Islet of Langerhans (tissue), 1 donor: ENCODE results near the gene BRINP3.

Experiments
- FAIRE-seq: peaks from one replicate; lab custom pipeline; 2011; peaks lifted over from hg19 to GRCh38; lab: Jason Lieb, UNC

BRINP3 gene

GRCh38 chr1:190104961-190105360 lies 372.7 kb downstream of the BRINP3 start:
- FAIRE-seq: no peak

GRCh38 chr1:190102757-190103326 lies 374.8 kb downstream of the BRINP3 start:
- peak; percentile 78 for FAIRE-seq

- no peak for FAIRE-seq
These were observed 375.9 kb downstream of the BRINP3 start for GRCh38 chr1:190101756-190102155.

DNA sequence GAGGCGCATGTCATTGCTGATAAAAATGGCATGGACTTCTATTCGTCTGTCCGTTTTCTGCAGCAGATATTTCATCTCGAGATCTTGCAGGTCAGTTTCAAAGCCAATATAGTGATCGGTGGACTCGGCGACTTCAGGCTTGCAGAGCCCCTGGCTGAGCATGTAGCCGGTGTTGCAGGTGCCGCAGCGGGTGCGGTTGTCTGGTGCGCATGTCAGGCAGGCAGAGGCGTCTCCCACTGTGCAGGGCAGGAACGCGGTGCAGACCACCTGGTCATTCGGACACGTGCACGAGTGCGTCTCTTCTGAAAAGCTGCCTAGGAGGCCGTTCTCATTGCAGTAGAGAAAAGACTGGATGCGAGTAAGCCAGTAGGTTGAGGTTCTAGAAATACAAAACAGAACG lies 378.9 kb downstream of the BRINP3 start:
- FAIRE-seq: no peak

GRCh38 chr1:190098107-190098506 lies 379.6 kb downstream of the BRINP3 start:
- no peak for FAIRE-seq

- no peak for FAIRE-seq
These were observed 382.1 kb downstream of the BRINP3 start for GRCh38 chr1:190095596-190095995.

DNA sequence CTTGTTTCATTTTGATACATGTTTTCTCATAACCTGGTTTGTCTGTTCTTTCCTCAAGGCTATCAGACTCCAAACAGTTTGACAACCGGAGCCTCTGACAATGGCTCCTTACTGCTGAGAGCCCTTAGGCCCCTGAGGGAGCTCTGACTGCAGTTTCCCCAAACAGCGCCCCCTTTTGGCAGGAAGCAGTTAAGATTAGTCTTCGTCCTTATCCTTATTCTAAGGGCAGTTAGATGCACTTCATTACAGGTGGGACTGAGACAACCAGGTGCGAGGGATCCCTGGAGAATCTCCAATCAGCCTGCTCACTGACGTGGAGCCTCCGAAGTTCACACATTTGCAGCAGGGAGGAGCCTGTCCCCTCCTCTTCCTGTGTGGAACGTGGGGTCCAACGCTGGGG lies 393.1 kb downstream of the BRINP3 start:
- FAIRE-seq: no peak

DNA sequence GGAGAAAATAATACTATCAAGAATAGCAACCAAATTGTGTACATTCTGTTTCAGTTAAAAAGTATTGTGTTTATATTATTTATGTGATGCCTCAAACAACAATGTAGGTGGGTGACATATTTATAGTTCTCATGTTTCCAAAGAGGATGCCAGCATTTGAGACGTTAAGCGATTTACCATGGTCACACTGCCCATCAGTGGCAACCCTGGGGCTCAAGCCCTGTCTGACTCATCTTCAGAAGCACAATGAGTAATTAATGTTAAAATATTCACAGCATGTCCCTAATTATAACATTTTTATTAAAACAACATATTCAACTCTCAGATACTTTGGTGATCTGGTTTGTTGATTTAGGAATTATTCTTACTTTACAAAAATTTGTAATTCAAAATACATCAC lies 409.4 kb downstream of the BRINP3 start:
- no peak for FAIRE-seq

DNA sequence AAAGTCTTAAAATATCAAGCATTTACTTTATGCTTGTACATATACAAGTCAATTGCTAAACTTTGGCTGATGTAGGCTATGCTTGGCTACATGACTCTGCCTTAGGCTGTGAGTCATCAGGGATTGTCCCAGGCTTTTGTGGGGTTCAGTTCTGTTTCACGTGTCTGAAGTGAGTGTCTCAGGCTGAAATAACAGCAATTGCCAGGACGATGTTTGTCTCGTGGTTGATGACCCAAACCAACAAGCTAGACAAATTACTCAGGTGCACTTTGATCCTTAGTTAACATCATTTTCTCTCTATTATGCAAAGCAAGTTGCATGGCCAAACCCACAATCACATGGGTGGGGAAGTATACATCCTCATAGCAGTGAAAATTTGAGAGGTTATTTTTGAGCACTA lies 410.1 kb downstream of the BRINP3 start:
- FAIRE-seq: no peak

DNA sequence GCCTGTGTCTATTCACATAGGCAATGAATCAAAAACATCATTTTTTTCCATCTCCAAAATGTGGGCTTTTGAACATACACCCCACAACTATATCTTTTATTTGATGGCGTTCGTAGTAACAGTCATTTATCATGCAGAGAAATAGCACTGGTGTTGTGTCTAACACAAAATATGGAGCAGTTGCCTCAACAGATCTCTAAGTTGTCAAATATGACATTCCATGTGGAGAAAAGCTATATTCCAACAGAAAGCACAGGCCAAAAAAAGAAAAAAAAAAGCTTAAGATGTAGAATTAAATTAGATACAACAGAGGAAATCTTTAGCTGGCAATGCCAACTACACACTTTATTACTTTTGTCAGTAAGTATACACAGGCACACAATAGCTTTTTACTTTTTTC lies 411.7 kb downstream of the BRINP3 start:
- no peak for FAIRE-seq

DNA sequence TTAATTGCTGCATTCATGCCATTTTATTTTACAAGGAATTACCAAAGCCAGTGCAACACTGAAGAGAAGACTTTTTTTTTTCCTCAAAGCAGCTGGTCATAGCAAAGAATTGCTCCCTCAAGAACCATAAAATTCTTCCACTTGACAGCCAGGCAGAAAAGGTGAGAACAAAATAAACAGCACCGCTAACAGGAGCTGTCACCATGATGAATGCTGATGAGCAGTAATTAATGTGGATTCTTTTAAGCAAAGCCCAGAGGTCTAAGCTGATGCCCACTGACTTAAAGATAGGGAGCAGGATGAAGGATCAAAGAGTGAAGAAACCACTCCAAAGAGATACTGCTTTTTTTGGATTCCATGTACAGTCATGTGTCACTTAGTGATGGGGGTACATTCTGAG lies 428.4 kb downstream of the BRINP3 start:
- no peak for FAIRE-seq
